Mesothelial cell of epicardium (in vitro differentiated cells): ENCODE results near the gene TCF15. TPM values are rescaled to one million over a fixed set of nuclear protein-coding genes. Genes with fewer than 3 reads are reported as not detected.
A peak's percentile ranks its signal among the peaks of the same experiment; 100 is the strongest.

ENCODE experiments used
- DNase-seq, 2 experiments: peaks; one replicate each; pipeline ENCODE4 v3.0.0; 2021; ENCODE audit warnings: low spot score in 2 of 2; ENCODE audit not compliant: unreplicated experiment in 2 of 2
- H3K27ac Mint-ChIP-seq: 2 replicates; pipeline ENCODE4 v1.8.0; 2021; ENCODE audit warnings: mixed read lengths
- H3K27me3 Mint-ChIP-seq: 2 replicates; pipeline ENCODE4 v1.8.0; 2021; ENCODE audit warnings: low read depth, mixed read lengths
- H3K36me3 Mint-ChIP-seq: 2 replicates; pipeline ENCODE4 v1.8.0; 2021; ENCODE audit warnings: mixed read lengths
- H3K4me1 Mint-ChIP-seq: 2 replicates; pipeline ENCODE4 v1.8.0; 2021; ENCODE audit warnings: mixed read lengths
- H3K4me3 Mint-ChIP-seq: 2 replicates; pipeline ENCODE4 v1.8.0; 2021; ENCODE audit warnings: mild to moderate bottlenecking, moderate library complexity, mixed read lengths
- H3K9me3 Mint-ChIP-seq: 2 replicates; pipeline ENCODE4 v1.8.0; 2021; ENCODE audit warnings: mixed read lengths
- total RNA-seq: library from RNA; stranded (reverse); gene quantifications from 3 replicates; pipeline ENCODE4 v1.2.1, GENCODE V29; 2021
- TF ChIP-seq, protein P1 (sequence below): fragments of 200-600 bp; sonication (generic); IDR thresholded peaks from one replicate; pipeline ENCODE4 v1.5.0; 2021; ENCODE audit warnings: antibody characterized with exemption; ENCODE audit not compliant: unreplicated experiment

TCF15 gene
- total RNA-seq, 1 donor from 2014 or later, result 0.74 TPM

DNA sequence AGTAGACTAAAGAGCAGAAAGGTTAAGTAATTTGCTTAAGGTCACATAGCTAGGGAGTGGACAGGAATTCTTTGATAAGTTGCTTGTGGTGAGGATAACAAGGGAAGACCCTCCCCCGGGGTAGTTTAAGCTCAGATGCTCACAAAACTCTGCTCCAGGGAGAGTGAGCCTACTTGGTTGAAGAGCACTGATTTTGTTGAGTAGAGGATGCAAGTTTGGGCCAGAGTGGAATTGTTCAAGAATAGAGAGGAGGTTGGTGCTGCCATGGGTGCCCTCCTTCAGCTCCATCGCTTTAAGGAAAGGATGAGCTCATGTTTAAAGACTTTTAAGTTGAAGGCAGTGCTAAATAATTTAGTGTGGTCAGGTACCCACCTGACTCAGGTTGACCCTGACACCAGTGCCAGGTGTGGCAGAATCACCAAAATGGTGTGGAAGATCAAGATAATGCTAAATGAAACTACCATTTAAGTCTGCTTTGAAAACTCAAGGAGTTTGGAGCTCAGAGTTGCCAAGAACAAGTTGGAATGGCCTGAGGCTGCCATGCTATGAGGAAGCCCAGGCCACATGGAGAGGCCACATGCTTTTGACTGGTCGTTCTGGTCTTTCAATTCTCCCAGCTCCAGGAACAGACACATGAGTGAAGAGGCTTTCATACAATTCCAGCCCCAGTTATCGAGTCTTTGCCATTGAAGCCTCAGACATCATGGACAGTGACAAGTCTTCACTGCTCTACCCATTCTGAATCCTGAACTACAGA is 8.0 kb upstream of the TCF15 start:
- H3K36me3 Mint-ChIP-seq, result peaks cover 2% of the 10 kb centered on the region
- H3K4me1 Mint-ChIP-seq, result peaks cover 16% of the 10 kb centered on the region
- peaks cover 11% of the 10 kb centered on the region for H3K9me3 Mint-ChIP-seq
- no peak overlapping the region for H3K27ac Mint-ChIP-seq
- H3K27me3 Mint-ChIP-seq, result peaks cover 7% of the 10 kb centered on the region
- TF ChIP-seq, protein P1, sequence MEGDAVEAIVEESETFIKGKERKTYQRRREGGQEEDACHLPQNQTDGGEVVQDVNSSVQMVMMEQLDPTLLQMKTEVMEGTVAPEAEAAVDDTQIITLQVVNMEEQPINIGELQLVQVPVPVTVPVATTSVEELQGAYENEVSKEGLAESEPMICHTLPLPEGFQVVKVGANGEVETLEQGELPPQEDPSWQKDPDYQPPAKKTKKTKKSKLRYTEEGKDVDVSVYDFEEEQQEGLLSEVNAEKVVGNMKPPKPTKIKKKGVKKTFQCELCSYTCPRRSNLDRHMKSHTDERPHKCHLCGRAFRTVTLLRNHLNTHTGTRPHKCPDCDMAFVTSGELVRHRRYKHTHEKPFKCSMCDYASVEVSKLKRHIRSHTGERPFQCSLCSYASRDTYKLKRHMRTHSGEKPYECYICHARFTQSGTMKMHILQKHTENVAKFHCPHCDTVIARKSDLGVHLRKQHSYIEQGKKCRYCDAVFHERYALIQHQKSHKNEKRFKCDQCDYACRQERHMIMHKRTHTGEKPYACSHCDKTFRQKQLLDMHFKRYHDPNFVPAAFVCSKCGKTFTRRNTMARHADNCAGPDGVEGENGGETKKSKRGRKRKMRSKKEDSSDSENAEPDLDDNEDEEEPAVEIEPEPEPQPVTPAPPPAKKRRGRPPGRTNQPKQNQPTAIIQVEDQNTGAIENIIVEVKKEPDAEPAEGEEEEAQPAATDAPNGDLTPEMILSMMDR, result no peak
- DNase-seq, result no peak
- no peak overlapping the region for H3K4me3 Mint-ChIP-seq

DNA sequence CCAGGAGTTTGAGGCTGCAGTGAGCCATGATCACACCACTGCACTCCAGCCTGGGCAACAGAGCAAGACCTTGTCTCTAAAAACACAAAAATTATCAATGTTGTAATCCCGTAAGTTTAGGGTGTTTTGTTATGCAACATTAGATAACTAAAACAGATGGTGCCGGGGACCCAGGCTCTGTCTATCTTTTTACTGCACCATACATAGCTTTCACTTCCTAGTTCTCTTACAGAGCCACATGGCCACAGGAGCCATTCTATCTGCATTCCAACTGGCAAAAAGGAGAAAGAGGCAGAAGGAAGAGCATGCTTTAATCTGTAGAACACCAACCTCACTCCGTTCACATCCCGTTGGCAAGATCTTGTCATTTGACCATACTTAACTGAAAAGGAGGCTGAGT is 5.4 kb upstream of the TCF15 start:
- no peak for DNase-seq
- Mint-ChIP-seq H3K4me1 (peaks cover 29% of the 10 kb centered on the region), H3K27me3 (peaks cover 17% of the 10 kb centered on the region), H3K27ac (no peak overlapping the region), H3K36me3 (peaks cover 2% of the 10 kb centered on the region), H3K9me3 (peaks cover 11% of the 10 kb centered on the region), H3K4me3 (no peak overlapping the region)
- TF ChIP-seq, protein P1, result no peak

DNA sequence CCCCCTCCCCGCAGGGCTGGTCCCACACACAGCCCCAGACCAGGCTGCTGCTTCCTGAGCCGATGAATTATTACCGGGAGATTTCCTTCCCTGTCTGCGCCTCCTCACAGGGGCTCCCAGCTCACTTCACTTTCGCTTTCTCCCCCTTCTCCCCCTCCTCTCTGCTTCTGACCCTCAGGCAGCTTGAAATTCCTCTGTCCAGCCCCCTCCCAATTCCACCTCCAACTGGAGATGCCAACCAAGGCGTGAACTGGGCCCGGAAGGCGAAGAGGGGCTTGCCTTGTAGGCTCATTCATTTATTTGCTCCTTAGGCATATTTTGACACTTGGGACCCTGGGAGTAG is 1.7 kb upstream of the TCF15 start:
- H3K4me3 Mint-ChIP-seq, result peak overlapping the region; percentile 54
- peaks cover 22% of the 10 kb centered on the region for H3K4me1 Mint-ChIP-seq
- DNase-seq, result peak in 1 of 2 experiments; percentile 55
- H3K36me3 Mint-ChIP-seq, result no peaks in the 10 kb centered on the region
- H3K27ac Mint-ChIP-seq, result peak overlapping the region; percentile 77
- no peaks in the 10 kb centered on the region for H3K9me3 Mint-ChIP-seq
- TF ChIP-seq, protein P1, result no peak
- H3K27me3 Mint-ChIP-seq, result peaks cover 45% of the 10 kb centered on the region

DNA sequence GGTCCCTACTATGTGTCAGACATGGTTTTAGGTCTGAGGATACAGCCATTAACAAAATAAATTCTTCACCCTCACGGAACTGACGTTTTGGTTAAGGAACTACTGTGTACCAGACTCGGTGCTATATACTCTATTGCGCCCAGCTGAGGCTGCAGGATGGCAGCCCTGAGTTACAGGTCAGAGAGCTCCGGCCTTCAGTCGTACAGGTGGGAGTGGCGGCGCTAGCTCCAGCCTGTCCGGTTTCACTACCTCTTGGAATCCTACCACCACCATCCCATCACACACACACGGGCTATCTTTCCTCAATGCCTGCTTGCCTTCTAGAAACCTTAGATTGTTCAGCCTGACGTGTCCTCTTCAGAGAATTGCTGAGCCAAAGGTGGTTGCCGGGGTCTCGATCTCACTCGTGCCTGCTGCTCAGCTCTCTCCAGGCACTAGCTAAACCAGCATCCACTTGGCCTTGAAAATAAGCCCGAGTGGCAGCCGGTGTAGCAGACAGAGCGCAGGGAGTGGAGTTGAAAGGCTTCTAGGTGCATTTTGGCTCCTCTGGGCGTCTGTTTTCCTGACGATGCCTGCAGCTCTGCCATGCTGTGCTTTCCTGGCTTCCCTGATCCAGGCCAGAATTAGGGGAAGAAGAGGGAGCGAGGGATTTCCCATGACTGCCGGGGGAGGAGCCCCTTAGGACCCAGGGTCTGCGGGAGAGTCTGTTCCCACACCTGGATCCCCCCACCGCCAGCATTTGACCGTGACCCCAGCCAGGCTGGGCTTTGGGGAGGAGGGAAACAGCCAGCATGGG is 1.1 kb upstream of the TCF15 start:
- Mint-ChIP-seq H3K36me3 (no peaks in the 10 kb centered on the region), H3K27ac (peak overlapping the region; percentile 77), H3K9me3 (no peaks in the 10 kb centered on the region), H3K4me1 (peaks cover 22% of the 10 kb centered on the region), H3K27me3 (peaks cover 46% of the 10 kb centered on the region), H3K4me3 (peak overlapping the region; percentile 54)
- DNase-seq, result no peak
- TF ChIP-seq, protein P1, result no peak

DNA sequence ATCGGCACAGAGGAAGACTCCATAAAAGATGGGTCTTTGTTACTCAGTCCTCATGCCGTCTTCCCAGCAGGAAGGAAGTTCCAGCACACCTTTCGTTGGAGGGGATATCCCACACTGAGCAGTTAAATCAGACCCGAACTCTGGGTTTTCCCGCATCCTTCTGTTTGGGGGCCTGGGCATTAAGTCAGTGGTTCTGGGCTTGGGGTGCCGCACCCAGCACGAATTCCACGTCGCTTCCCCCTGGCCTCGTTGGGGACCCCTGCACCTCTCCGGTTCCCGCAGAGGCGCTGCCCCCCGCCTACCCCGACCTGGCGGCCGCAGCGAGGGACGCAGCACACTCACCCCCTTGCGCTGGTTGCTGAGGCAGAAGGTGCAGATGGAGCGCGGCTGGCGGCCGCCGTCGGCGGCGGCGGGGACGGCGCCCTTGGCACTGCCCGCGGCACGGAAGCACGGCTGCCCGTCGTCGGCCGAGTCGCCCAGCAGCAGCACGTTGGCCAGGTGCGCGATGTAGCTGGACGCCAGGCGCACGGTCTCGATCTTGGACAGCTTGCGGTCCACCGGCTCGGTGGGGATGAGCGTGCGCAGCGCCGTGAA is 641 bp downstream of the TCF15 start:
- Mint-ChIP-seq H3K27me3 (peaks cover 51% of the 10 kb centered on the region), H3K9me3 (no peaks in the 10 kb centered on the region), H3K27ac (no peak overlapping the region), H3K4me1 (peaks cover 22% of the 10 kb centered on the region), H3K4me3 (peak overlapping the region; percentile 37), H3K36me3 (no peaks in the 10 kb centered on the region)
- DNase-seq, result no peak
- TF ChIP-seq, protein P1, result no peak
